Measurements from ENCODE around the gene SSUH2.

The SSUH2 gene

DNA sequence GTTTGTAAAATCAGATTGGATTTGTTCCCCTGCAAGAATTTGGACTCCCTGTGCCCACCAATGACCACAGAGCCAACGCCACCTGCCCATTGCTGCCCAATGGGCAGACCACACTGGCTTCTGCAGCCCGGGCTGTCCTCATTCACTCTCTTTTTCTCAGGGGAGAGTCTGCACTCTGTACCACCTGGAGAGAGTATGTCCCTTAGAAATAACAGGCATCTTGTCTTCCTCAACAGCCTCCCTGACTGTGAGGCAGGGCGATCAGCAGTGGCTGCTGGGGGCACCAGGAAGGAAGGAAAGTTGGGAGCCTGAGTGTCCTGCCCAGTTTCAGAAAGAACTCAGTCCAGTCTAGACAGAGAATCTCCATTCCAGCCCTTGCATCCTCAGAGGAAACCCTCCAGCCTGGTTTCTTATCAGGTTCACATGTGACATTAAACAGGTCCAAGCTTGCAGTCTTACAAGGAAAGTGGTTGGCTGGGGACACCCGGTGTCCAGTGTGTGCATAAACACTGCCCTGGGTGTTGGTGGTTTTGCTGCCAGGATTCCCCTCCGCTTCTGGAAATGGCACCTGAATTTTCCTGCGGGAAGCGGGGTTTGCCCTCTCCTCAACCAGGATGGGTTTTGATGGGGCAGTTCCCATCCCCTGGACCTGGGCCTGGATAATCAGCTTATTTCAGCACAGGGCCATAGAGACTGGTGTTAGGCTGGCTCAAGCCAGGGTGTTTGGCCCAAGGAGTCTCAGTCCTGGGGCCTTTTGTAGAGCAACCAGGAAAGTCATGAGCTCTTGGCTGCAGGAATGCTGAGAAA is 37.2 kb downstream of the SSUH2 start:
- no peak overlapping the region for H3K4me3 ChIP-seq (replicated peaks; ENCODE audit: insufficient read depth, low read length)
- no peak for DNase-seq (ENCODE audit: low read depth in 1 of 2, low spot score in 1 of 2)
- no peak for TF ChIP-seq GABPA (IDR thresholded peaks at IDR 0.05; ENCODE audit: low read depth)
- TF ChIP-seq, protein P1, sequence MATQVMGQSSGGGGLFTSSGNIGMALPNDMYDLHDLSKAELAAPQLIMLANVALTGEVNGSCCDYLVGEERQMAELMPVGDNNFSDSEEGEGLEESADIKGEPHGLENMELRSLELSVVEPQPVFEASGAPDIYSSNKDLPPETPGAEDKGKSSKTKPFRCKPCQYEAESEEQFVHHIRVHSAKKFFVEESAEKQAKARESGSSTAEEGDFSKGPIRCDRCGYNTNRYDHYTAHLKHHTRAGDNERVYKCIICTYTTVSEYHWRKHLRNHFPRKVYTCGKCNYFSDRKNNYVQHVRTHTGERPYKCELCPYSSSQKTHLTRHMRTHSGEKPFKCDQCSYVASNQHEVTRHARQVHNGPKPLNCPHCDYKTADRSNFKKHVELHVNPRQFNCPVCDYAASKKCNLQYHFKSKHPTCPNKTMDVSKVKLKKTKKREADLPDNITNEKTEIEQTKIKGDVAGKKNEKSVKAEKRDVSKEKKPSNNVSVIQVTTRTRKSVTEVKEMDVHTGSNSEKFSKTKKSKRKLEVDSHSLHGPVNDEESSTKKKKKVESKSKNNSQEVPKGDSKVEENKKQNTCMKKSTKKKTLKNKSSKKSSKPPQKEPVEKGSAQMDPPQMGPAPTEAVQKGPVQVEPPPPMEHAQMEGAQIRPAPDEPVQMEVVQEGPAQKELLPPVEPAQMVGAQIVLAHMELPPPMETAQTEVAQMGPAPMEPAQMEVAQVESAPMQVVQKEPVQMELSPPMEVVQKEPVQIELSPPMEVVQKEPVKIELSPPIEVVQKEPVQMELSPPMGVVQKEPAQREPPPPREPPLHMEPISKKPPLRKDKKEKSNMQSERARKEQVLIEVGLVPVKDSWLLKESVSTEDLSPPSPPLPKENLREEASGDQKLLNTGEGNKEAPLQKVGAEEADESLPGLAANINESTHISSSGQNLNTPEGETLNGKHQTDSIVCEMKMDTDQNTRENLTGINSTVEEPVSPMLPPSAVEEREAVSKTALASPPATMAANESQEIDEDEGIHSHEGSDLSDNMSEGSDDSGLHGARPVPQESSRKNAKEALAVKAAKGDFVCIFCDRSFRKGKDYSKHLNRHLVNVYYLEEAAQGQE (IDR thresholded peaks at IDR 0.05; ENCODE audit: insufficient replicate concordance, low read depth): no peak
- TF ChIP-seq, protein P2, sequence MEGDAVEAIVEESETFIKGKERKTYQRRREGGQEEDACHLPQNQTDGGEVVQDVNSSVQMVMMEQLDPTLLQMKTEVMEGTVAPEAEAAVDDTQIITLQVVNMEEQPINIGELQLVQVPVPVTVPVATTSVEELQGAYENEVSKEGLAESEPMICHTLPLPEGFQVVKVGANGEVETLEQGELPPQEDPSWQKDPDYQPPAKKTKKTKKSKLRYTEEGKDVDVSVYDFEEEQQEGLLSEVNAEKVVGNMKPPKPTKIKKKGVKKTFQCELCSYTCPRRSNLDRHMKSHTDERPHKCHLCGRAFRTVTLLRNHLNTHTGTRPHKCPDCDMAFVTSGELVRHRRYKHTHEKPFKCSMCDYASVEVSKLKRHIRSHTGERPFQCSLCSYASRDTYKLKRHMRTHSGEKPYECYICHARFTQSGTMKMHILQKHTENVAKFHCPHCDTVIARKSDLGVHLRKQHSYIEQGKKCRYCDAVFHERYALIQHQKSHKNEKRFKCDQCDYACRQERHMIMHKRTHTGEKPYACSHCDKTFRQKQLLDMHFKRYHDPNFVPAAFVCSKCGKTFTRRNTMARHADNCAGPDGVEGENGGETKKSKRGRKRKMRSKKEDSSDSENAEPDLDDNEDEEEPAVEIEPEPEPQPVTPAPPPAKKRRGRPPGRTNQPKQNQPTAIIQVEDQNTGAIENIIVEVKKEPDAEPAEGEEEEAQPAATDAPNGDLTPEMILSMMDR (IDR thresholded peaks at IDR 0.05; ENCODE audit: insufficient read depth, low read length): no peak
- TF ChIP-seq POLR2AphosphoS5 (IDR thresholded peaks at IDR 0.05; ENCODE audit: low read depth): no peak
- no peak for TF ChIP-seq SPI1 (IDR thresholded peaks at IDR 0.05; ENCODE audit: borderline replicate concordance, low read depth)
- no peaks in the 10 kb centered on the region for H3K27me3 ChIP-seq (ENCODE audit: insufficient read depth, poor library complexity, severe bottlenecking)
- no peak overlapping the region for H3K27ac ChIP-seq (replicated peaks)

DNA sequence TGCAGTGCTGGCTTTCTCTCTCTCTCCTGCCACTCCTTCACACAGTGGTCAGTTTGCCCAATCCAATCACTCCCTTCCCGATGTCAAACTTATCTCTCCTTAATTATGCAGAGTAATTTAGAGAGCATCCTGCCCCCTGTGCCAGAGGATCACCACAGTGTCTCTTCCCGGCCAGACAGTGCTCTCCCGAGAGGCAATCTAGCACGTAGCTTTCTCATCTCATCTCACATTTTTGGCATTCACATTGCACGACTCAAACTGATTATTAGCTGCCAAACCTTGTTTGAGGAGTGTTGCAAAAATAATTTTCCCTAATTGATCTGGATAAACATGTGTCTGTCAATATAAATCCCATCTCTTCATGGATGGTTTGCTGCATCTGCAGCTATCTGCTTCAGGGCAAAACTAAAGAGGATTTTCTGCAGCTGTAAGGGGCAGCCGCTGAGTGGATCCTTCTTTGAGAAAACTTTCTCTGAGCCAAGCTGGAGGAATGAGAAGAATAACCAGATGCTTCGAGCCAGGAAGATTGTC is 37.8 kb downstream of the SSUH2 start:
- TF ChIP-seq SPI1 (IDR thresholded peaks at IDR 0.05; ENCODE audit: borderline replicate concordance, low read depth) (no peak), GABPA (IDR thresholded peaks at IDR 0.05; ENCODE audit: low read depth) (no peak), POLR2AphosphoS5 (IDR thresholded peaks at IDR 0.05; ENCODE audit: low read depth) (no peak)
- TF ChIP-seq, protein P2 (IDR thresholded peaks at IDR 0.05; ENCODE audit: insufficient read depth, low read length): no peak
- TF ChIP-seq, protein P1 (IDR thresholded peaks at IDR 0.05; ENCODE audit: insufficient replicate concordance, low read depth): no peak
- Histone ChIP-seq H3K27ac (replicated peaks) (no peak overlapping the region), H3K27me3 (ENCODE audit: insufficient read depth, poor library complexity, severe bottlenecking) (no peaks in the 10 kb centered on the region), H3K4me3 (replicated peaks; ENCODE audit: insufficient read depth, low read length) (no peak overlapping the region)
- DNase-seq (ENCODE audit: low read depth in 1 of 2, low spot score in 1 of 2): no peak

DNA sequence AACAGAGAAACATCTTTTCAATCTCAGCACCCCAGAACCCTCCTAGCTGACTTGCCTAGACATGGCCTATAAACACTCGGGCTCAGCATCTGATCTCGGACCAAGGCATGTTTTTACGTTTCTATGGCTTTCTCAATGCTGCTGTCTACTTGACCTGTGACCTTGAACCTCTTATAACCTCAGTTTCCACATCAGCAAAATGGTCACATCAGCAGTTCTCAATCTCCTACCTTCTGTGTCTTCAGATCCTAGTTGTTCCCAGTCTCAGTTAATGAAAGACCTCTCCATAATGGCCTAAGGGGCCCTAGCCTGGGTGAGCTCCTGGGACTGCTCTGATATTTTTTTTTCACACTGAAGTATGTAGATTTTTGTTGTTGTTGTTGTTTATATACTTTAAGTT is 39.6 kb downstream of the SSUH2 start:
- TF ChIP-seq, protein P1 (IDR thresholded peaks at IDR 0.05; ENCODE audit: insufficient replicate concordance, low read depth): no peak
- TF ChIP-seq POLR2AphosphoS5 (IDR thresholded peaks at IDR 0.05; ENCODE audit: low read depth) (no peak), GABPA (IDR thresholded peaks at IDR 0.05; ENCODE audit: low read depth) (no peak)
- TF ChIP-seq, protein P2 (IDR thresholded peaks at IDR 0.05; ENCODE audit: insufficient read depth, low read length): no peak
- H3K4me3 ChIP-seq (replicated peaks; ENCODE audit: insufficient read depth, low read length): no peak overlapping the region
- no peak for DNase-seq (ENCODE audit: low read depth in 1 of 2, low spot score in 1 of 2)
- H3K27me3 ChIP-seq (ENCODE audit: insufficient read depth, poor library complexity, severe bottlenecking): no peaks in the 10 kb centered on the region
- H3K27ac ChIP-seq (replicated peaks): no peak overlapping the region

All from HL-60 (cell line).